K562 (cell line): ENCODE measurements around the gene COBLL1. TPM values are rescaled to one million over a fixed set of nuclear protein-coding genes. Genes with fewer than 3 reads are reported as not detected.

Source experiments
- ARNT ChIP-seq, 2 experiments: fragments of 450-650 bp; IDR thresholded peaks; 2 replicates each; pipeline ENCODE4 v1.6.1; 2016; ENCODE audit warnings: mild to moderate bottlenecking in 1 of 2
- EP400 ChIP-seq: fragments of 450-650 bp; IDR thresholded peaks from 2 replicates; pipeline ENCODE4 v1.6.1; 2017; ENCODE audit warnings: antibody characterized with exemption, mild to moderate bottlenecking, moderate library complexity
- POLR3A ChIP-seq: IDR thresholded peaks from 2 replicates; pipeline ENCODE4 v1.6.1; 2011; ENCODE audit warnings: borderline replicate concordance, mild to moderate bottlenecking, moderate library complexity; ENCODE audit not compliant: insufficient read length, insufficient read depth; ENCODE audit errors: extremely low read depth
- SPI1 ChIP-seq: IDR thresholded peaks from 2 replicates; pipeline ENCODE4 v1.6.1; 2011; ENCODE audit warnings: low read depth, low read length, control low read depth, borderline replicate concordance
- SUPT5H ChIP-seq: fragments of 450-650 bp; IDR thresholded peaks from 2 replicates; pipeline ENCODE4 v1.6.1; 2016
- ZNF217 ChIP-seq: sonication (generic); formaldehyde crosslinking; IDR thresholded peaks from 2 replicates; pipeline ENCODE4 v1.8.0; 2022; ENCODE audit warnings: mild to moderate bottlenecking, missing genetic modification reagents
- polyA plus RNA-seq, 8 experiments: library from polyadenylated mRNA; depleted of rRNA in 4 of 8; stranded (reverse) in 5 of 8; unstranded in 3 of 8; fragments of >200 nt; fragmentation: Nextera tagmentation in 2 of 8; fragmentation: Illumina TruSeq in 1 of 8; extraction: Ambion mirVana in 2 of 8; extraction: Trizol in 1 of 8; gene quantifications; 2 replicates each; pipeline versions ENCODE4 v1.2.1 to v1.2.3, GENCODE V29; 2011 to 2014; ENCODE audit warnings: inconsistent platforms in 1 of 8, missing spikeins in 1 of 8
- total RNA-seq, 7 experiments: library from RNA; depleted of rRNA in 6 of 7; stranded (reverse); fragments of >200 nt in 6 of 7; fragmentation: Illumina TruSeq in 2 of 7; extraction: Trizol in 2 of 7; gene quantifications; 2 replicates each; pipeline versions ENCODE4 v1.2.1 to v1.2.3, GENCODE V29; 2011 to 2021; ENCODE audit warnings: low replicate concordance in 1 of 7
- TF ChIP-seq, protein P1 (sequence below): sonication (generic); formaldehyde crosslinking; IDR thresholded peaks from 2 replicates; pipeline ENCODE4 v1.8.0; 2022; ENCODE audit warnings: mild to moderate bottlenecking, missing genetic modification reagents

The COBLL1 gene
- total and polyA plus RNA-seq, 9 of the 15 experiments (the other 6 are each of a cell fraction or from before 2014, with no cell fraction given), result 0.07 to 1.6 (median 0.71) TPM

DNA sequence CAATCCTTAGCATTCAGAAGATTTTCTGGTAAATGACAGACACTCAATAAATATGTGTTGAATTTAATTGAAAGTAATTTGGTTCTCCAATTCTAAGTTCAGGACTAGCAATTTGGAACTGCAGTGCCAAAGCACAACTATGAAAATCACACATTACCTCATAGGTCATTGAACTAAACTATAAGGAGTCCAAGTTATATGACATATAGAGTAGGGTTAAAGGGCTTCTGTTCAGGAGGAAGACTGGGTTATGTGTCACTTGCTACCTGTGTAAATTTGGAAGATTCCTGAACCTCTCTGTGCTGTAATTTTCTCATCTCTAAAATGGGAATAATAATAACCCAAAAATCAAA, 27.8 kb upstream of the COBLL1 start (continued):
- TF ChIP-seq, protein P1, sequence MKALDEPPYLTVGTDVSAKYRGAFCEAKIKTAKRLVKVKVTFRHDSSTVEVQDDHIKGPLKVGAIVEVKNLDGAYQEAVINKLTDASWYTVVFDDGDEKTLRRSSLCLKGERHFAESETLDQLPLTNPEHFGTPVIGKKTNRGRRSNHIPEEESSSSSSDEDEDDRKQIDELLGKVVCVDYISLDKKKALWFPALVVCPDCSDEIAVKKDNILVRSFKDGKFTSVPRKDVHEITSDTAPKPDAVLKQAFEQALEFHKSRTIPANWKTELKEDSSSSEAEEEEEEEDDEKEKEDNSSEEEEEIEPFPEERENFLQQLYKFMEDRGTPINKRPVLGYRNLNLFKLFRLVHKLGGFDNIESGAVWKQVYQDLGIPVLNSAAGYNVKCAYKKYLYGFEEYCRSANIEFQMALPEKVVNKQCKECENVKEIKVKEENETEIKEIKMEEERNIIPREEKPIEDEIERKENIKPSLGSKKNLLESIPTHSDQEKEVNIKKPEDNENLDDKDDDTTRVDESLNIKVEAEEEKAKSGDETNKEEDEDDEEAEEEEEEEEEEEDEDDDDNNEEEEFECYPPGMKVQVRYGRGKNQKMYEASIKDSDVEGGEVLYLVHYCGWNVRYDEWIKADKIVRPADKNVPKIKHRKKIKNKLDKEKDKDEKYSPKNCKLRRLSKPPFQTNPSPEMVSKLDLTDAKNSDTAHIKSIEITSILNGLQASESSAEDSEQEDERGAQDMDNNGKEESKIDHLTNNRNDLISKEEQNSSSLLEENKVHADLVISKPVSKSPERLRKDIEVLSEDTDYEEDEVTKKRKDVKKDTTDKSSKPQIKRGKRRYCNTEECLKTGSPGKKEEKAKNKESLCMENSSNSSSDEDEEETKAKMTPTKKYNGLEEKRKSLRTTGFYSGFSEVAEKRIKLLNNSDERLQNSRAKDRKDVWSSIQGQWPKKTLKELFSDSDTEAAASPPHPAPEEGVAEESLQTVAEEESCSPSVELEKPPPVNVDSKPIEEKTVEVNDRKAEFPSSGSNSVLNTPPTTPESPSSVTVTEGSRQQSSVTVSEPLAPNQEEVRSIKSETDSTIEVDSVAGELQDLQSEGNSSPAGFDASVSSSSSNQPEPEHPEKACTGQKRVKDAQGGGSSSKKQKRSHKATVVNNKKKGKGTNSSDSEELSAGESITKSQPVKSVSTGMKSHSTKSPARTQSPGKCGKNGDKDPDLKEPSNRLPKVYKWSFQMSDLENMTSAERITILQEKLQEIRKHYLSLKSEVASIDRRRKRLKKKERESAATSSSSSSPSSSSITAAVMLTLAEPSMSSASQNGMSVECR, result no peak
- no peak for TF ChIP-seq ZNF217 (CRISPR knock-in tag)
- TF ChIP-seq EP400, result no peak
- no peak for TF ChIP-seq SPI1
- TF ChIP-seq ARNT (IDR thresholded peaks at IDR 0.05), result no peak
- TF ChIP-seq POLR3A, result no peak
- no peak for TF ChIP-seq SUPT5H
